ENCODE data around the gene CCDC134. TPM values are rescaled to one million over a fixed set of nuclear protein-coding genes. Genes with fewer than 3 reads are reported as not detected.

Gene CCDC134
- polyA plus RNA-seq, 1 of the 3 experiments (the other 2 are of a cell fraction) = 2.0 TPM

Other genes starting within 250 kb of the CCDC134 start
- 5.5 and 5.7 TPM in 2 replicates for gene CSDC2, start 239.7 kb upstream of the CCDC134 start, polyA plus RNA-seq (2012; rRNA removed)
- gene PMM1, start 210.8 kb upstream of the CCDC134 start, polyA plus RNA-seq (2012; rRNA removed) = 44.3 and 46.4 TPM in 2 replicates
- 8.2 and 12.7 TPM in 2 replicates for gene DESI1, start 179.6 kb upstream of the CCDC134 start, polyA plus RNA-seq (2012; rRNA removed)
- 78.1 and 79.0 TPM in 2 replicates for gene XRCC6, start 179.4 kb upstream of the CCDC134 start, polyA plus RNA-seq (2012; rRNA removed)
- 273 and 282 TPM in 2 replicates for gene SNU13, start 111.8 kb upstream of the CCDC134 start, polyA plus RNA-seq (2012; rRNA removed)
- gene MEI1, start 101.2 kb upstream of the CCDC134 start, polyA plus RNA-seq (2012; rRNA removed) = not detected in 2 replicates
- 7.4 and 7.5 TPM in 2 replicates for gene SREBF2, start 32.4 kb downstream of the CCDC134 start, polyA plus RNA-seq (2012; rRNA removed)
- not detected in 2 replicates for gene SHISA8, start 114.4 kb downstream of the CCDC134 start, polyA plus RNA-seq (2012; rRNA removed)
- 0.10 and 0.12 TPM in 2 replicates for gene TNFRSF13C, start 126.1 kb downstream of the CCDC134 start, polyA plus RNA-seq (2012; rRNA removed)
- 8.1 and 15.6 TPM in 2 replicates for gene CENPM, start 146.5 kb downstream of the CCDC134 start, polyA plus RNA-seq (2012; rRNA removed)
- 0.35 and 0.89 TPM in 2 replicates for gene SEPTIN3, start 168.8 kb downstream of the CCDC134 start, polyA plus RNA-seq (2012; rRNA removed)
- 0.07 and 0.19 TPM in 2 replicates for gene WBP2NL, start 198.1 kb downstream of the CCDC134 start, polyA plus RNA-seq (2012; rRNA removed)